Thyroid gland (tissue), 4 donors: ENCODE data around the gene AANAT. TPM values are rescaled to one million over a fixed set of nuclear protein-coding genes. Genes with fewer than 3 reads are reported as not detected.
A peak's percentile ranks its signal among the peaks of the same experiment; 100 is the strongest.

Experiments
- DNase-seq, 2 donors: peaks; one replicate each; pipeline ENCODE4 v3.0.0-alpha.2; 2019
- H3K27ac ChIP-seq, 3 donors: fragments of 200-600 bp; sonication (generic); 1 replicate in 2 of 3; 2 replicates in 1 of 3; pipeline ENCODE4 v1.5.1; 2016 to 2019; ENCODE audit warnings: mild to moderate bottlenecking in 1 of 3, moderate library complexity in 1 of 3
- H3K27me3 ChIP-seq: fragments of 200-600 bp; sonication (generic); one replicate; pipeline ENCODE4 v1.5.1; 2019
- H3K36me3 ChIP-seq, 2 donors: fragments of 200-600 bp; sonication (generic); one replicate each; pipeline ENCODE4 v1.5.1; 2016 to 2019
- H3K4me1 ChIP-seq, 2 donors: fragments of 200-600 bp; sonication (generic); one replicate each; pipeline ENCODE4 v1.5.1; 2017 to 2019
- H3K4me3 ChIP-seq, 3 donors: fragments of 200-600 bp; sonication (generic); replicated peaks in 1 of 3; 1 replicate in 2 of 3; 2 replicates in 1 of 3; pipeline ENCODE4 v1.5.1; 2016; ENCODE audit warnings: mild to moderate bottlenecking in 1 of 3
- H3K9me3 ChIP-seq: fragments of 200-600 bp; sonication (generic); one replicate; pipeline ENCODE4 v1.5.1; 2017
- POLR2A ChIP-seq, 2 donors: fragments of 450-650 bp; IDR thresholded peaks; one replicate each; pipeline ENCODE4 v1.6.1; 2017; ENCODE audit warnings: antibody characterized with exemption in 2 of 2, mild to moderate bottlenecking in 2 of 2, moderate library complexity in 1 of 2
- WGBS, 2 donors: methylation state at CpG; one replicate each; pipeline ENCODE4 v1.1.5; 2017; 5-methylcytosine and 5-hydroxymethylcytosine counted together
- intact Hi-C: fragments of 100-400 bp; cut with DNase I; formaldehyde crosslinking; loops from one replicate; pipeline ENCODE4 v1.15.1; 2023
- total RNA-seq, 4 donors: library from RNA; depleted of rRNA; stranded (reverse); fragments of >200 nt; gene quantifications; one replicate each; pipeline ENCODE4 v1.2.3, GENCODE V29; 2016
- TF ChIP-seq, protein P1 (sequence below), 6 experiments: fragments of 200-600 bp in 3 of 6; fragments of 450-650 bp in 3 of 6; sonication (generic) in 3 of 6; IDR thresholded peaks; one replicate each; pipeline ENCODE4 v1.5.1; 2016 to 2019; ENCODE audit warnings: antibody characterized with exemption in 6 of 6, mild to moderate bottlenecking in 2 of 6, inconsistent platforms in 1 of 6, moderate library complexity in 1 of 6

The AANAT gene
- total RNA-seq, 4 donors from 2014 or later = 0.81 TPM; not detected in 3

DNA sequence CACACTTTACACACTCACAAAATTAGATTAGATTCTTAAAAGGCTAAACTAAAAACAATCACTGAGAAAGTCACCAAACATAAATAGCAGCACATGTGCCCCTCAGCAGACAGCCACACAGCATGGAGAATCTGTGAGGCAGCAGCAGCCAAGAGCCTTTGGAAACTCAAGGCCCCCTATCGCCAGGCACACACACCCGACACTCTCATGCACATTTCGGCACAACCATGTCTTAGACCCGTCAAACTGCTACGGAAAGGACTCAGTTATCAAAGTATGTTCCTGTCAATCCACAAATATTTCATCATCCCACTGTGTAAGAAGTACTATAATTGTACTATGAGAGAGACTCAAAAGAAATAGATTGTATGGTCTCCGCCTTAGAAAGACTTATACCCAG is 35.4 kb upstream of the AANAT start:
- intact Hi-C loops = no loop called here
- Histone ChIP-seq H3K36me3 (no peaks in the 10 kb centered on the region), H3K4me1 (peaks cover 9 to 17% of the 10 kb centered on the region in 2 donors), H3K9me3 (no peaks in the 10 kb centered on the region), H3K27ac (no peak overlapping the region), H3K4me3 (no peak overlapping the region), H3K27me3 (no peaks in the 10 kb centered on the region)
- TF ChIP-seq, protein P1, sequence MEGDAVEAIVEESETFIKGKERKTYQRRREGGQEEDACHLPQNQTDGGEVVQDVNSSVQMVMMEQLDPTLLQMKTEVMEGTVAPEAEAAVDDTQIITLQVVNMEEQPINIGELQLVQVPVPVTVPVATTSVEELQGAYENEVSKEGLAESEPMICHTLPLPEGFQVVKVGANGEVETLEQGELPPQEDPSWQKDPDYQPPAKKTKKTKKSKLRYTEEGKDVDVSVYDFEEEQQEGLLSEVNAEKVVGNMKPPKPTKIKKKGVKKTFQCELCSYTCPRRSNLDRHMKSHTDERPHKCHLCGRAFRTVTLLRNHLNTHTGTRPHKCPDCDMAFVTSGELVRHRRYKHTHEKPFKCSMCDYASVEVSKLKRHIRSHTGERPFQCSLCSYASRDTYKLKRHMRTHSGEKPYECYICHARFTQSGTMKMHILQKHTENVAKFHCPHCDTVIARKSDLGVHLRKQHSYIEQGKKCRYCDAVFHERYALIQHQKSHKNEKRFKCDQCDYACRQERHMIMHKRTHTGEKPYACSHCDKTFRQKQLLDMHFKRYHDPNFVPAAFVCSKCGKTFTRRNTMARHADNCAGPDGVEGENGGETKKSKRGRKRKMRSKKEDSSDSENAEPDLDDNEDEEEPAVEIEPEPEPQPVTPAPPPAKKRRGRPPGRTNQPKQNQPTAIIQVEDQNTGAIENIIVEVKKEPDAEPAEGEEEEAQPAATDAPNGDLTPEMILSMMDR (IDR thresholded peaks at IDR 0.05) = no peak
- no peak for TF ChIP-seq POLR2A (IDR thresholded peaks at IDR 0.05)
- 93 to 97% methylated on average over 6 of the region's 6 CpGs for WGBS, 2 donors
- no peak for DNase-seq

DNA sequence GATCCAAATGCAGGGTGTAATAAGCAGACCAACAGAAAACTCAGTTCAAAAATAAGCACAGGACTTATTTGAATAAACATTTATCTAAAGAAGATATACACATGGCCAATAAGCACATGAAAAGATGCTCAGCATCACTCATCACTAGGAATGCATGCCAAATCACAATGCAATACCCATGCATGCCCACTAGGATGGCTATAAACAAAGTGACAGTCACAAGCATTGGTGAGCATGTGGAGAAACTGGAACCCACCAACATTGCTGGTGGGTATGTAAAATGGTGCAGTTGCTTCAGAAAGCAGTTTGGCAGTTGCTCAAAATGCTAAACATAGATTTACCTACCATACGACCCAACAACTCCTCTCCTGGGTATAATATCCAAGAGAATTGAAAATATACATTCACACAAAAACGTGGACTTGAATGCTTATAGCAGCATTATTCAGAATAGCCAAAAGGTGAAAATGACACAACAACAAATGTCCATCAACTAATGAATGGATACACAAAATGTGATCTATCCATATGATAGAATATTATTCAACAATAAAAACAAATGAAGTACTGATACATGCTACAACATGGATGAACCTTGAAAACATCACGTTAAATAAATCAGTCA is 34.6 kb upstream of the AANAT start:
- H3K4me3 ChIP-seq = no peak overlapping the region
- H3K9me3 ChIP-seq = no peaks in the 10 kb centered on the region
- intact Hi-C loops = no loop called here
- H3K27ac ChIP-seq = no peak overlapping the region
- no peaks in the 10 kb centered on the region for H3K36me3 ChIP-seq
- WGBS, 2 donors = 89 to 93% methylated on average over 3 of the region's 3 CpGs
- no peaks in the 10 kb centered on the region for H3K27me3 ChIP-seq
- DNase-seq = no peak
- TF ChIP-seq POLR2A (IDR thresholded peaks at IDR 0.05) = no peak
- TF ChIP-seq, protein P1 (IDR thresholded peaks at IDR 0.05) = peak in 2 of 6 experiments; percentile 12 to 31
- peaks cover 5 to 9% of the 10 kb centered on the region in 2 donors for H3K4me1 ChIP-seq

DNA sequence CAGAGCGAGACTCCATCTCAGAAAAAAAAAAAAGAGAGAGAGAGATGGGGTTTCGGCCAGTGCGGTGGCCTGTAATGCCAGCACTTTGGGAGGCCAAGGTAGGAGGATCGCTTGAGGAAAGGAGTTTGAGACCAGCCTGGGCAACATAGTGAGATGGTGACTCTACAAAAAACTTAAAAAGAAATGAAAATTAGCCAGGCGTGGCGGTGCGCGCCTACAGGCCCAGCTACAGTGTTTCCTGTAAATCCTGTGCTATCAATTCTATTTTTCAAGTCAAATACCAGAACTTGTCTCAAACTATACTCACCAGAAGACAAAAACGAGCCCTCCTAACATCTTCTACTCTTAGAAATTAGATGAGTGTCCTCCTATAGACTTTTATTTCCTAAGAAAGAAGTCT is 33.7 kb upstream of the AANAT start:
- Histone ChIP-seq H3K27me3 (no peaks in the 10 kb centered on the region), H3K36me3 (no peaks in the 10 kb centered on the region), H3K27ac (no peak overlapping the region), H3K4me3 (no peak overlapping the region), H3K4me1 (peaks cover 7 to 8% of the 10 kb centered on the region in 2 donors), H3K9me3 (no peaks in the 10 kb centered on the region)
- intact Hi-C loops = no loop called here
- WGBS, 2 donors = 93 to 95% methylated on average over 9 of the region's 9 CpGs
- no peak for DNase-seq
- TF ChIP-seq, protein P1 (IDR thresholded peaks at IDR 0.05) = no peak
- TF ChIP-seq POLR2A (IDR thresholded peaks at IDR 0.05) = no peak

DNA sequence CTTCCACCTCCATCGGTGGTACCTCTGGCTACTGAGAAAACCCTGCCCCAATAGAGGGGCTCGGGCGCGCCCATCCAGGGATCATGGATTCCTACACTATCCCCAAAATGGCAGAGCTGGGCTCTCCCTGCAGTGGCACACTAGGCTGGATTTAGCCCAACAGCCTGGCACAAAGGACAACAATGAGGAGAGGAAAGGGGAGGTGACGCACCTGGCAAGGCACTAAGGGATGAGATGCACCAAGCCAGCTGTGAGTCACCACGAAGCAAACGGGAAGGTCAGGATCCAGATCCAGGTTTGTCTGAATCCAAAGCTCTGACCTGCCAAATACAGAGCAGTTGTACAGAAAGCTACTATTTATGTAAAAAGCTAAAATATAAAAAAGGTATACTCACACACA is 32.5 kb upstream of the AANAT start:
- no peak for TF ChIP-seq POLR2A (IDR thresholded peaks at IDR 0.05)
- TF ChIP-seq, protein P1 (IDR thresholded peaks at IDR 0.05) = no peak
- no peaks in the 10 kb centered on the region for H3K27me3 ChIP-seq
- 83 to 89% methylated on average over 7 of the region's 7 CpGs for WGBS, 2 donors
- no peak overlapping the region for H3K4me3 ChIP-seq
- intact Hi-C loops = no loop called here
- DNase-seq = no peak
- no peaks in the 10 kb centered on the region for H3K9me3 ChIP-seq
- H3K27ac ChIP-seq = no peak overlapping the region
- no peaks in the 10 kb centered on the region for H3K36me3 ChIP-seq
- peaks cover 14 to 20% of the 10 kb centered on the region in 2 donors for H3K4me1 ChIP-seq

DNA sequence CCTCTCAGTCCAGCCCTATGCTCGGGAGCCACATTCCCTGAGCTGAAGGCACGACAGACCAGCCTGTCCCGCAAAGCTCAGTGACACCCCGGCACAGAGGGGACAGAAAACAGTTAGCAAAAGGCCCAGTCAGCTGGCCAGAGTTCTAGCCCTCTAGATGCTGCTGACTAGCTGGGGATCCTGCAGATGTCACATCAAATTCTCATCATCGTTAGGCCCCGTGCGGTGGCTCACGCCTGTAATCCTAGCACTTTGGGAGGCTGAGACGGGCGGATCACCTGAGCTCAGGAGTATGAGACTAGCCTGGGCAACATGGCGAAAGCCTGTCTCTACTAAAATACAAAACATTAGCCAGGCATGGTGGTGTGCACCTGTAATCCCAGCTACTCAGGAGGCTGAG is 31.7 kb upstream of the AANAT start:
- WGBS, 2 donors = 97 to 100% methylated on average over 7 to 11 of the region's 11 CpGs
- H3K4me3 ChIP-seq = no peak overlapping the region
- H3K27me3 ChIP-seq = no peaks in the 10 kb centered on the region
- H3K36me3 ChIP-seq = no peaks in the 10 kb centered on the region
- peaks cover 14 to 20% of the 10 kb centered on the region in 2 donors for H3K4me1 ChIP-seq
- intact Hi-C loops = no loop called here
- no peaks in the 10 kb centered on the region for H3K9me3 ChIP-seq
- DNase-seq = no peak
- TF ChIP-seq, protein P1 (IDR thresholded peaks at IDR 0.05) = no peak
- TF ChIP-seq POLR2A (IDR thresholded peaks at IDR 0.05) = no peak
- H3K27ac ChIP-seq = no peak overlapping the region
